Measurements from ENCODE around the gene STEAP1B.

DNA sequence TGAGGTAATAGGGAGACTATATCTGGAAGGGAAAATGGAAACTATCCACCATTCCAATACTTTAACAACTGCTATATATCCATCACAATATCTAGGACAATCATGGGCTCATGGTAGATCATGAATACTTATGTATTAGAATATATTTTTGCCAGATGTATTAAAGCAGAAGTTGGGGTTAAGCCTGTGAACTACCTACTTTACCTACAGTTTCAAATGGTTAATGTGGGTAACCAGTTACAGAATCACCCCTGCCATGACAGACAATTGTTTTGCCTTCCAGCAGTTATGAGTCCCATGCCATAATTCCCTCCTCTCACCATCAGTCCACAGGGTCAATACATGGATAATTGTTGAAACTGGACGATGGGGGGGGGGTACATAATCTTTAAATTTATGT lies 113.1 kb downstream of the STEAP1B start:
- TF ChIP-seq EZH2phosphoT487 (IDR thresholded peaks at IDR 0.05; ENCODE audit: insufficient read depth, low read depth) (no peak), EZH2 (IDR thresholded peaks at IDR 0.05; ENCODE audit: insufficient read depth, poor library complexity, severe bottlenecking) (no peak)

Measured in GM23248 (cell line).